Activated T-cell treated with anti-CD3 and anti-CD28 coated beads for 24 hours (primary cell): ENCODE results near the gene SBNO2.

Experiments used
- DNase-seq: peaks from one replicate; pipeline ENCODE4 v3.0.0-alpha.2; 2020; ENCODE audit warnings: low read depth

Gene SBNO2

GRCh38 chr19:1073063-1073955, 100.8 kb downstream of the SBNO2 start:
- no peak for DNase-seq

- DNase-seq: no peak
Measured at GRCh38 chr19:1072371-1073015, 101.6 kb downstream of the SBNO2 start.

GRCh38 chr19:1070931-1071791, 102.9 kb downstream of the SBNO2 start:
- no peak for DNase-seq

GRCh38 chr19:1070576-1070930, 103.5 kb downstream of the SBNO2 start:
- no peak for DNase-seq

- no peak for DNase-seq
Measured at GRCh38 chr19:1069009-1069779, 104.9 kb downstream of the SBNO2 start.

GRCh38 chr19:1068009-1069001, 105.8 kb downstream of the SBNO2 start:
- DNase-seq: no peak

- DNase-seq: no peak
Measured at GRCh38 chr19:1067341-1067957, 106.6 kb downstream of the SBNO2 start.

GRCh38 chr19:1066748-1067340, 107.2 kb downstream of the SBNO2 start, which contains the start of gene ARHGAP45:
TSS of gene ARHGAP45 (plus strand) at chr19:1067167. CDS start at chr19:1067406, 239 bp downstream.
- DNase-seq: peak; percentile 73

- no peak for DNase-seq
Measured at GRCh38 chr19:1066251-1066747, 107.8 kb downstream of the SBNO2 start.

GRCh38 chr19:1065606-1066109, 108.4 kb downstream of the SBNO2 start:
- DNase-seq: no peak

- DNase-seq: peak; percentile 70
Measured at GRCh38 chr19:1064661-1065605, 109.1 kb downstream of the SBNO2 start.

- no peak for DNase-seq
Measured at GRCh38 chr19:1063909-1064660, 110.0 kb downstream of the SBNO2 start.

GRCh38 chr19:1063030-1063908, 110.8 kb downstream of the SBNO2 start:
- DNase-seq: no peak

GRCh38 chr19:1062387-1063029, 111.6 kb downstream of the SBNO2 start:
- no peak for DNase-seq

- no peak for DNase-seq
Measured at GRCh38 chr19:1061987-1062386, 112.1 kb downstream of the SBNO2 start.

- DNase-seq: no peak
Measured at GRCh38 chr19:1060689-1061088, 113.4 kb downstream of the SBNO2 start.
